Activated CD8-positive, alpha-beta T cell treated with anti-CD3 and anti-CD28 coated beads, Interleukin-2, amount 10 ng/mL, durations not matched to agents 7 days and 5 days (primary cell): ENCODE measurements around the gene ASMTL. TPM values are rescaled to one million over a fixed set of nuclear protein-coding genes. Genes with fewer than 3 reads are reported as not detected.
"Not testable (repeated sequence)": the region's sequence is repeated elsewhere in the genome, so short reads cannot be mapped to it uniquely, and the experiment has no call there.

Source experiments
- ATAC-seq: fragments of 150-1000 bp; cut with Tn5 transposase; one replicate; pipeline ENCODE4 v1.10.0; 2021; ENCODE audit warnings: moderate library complexity
- CTCF ChIA-PET: fragments of 350-600 bp; sonication (Branson Sonifier 250); formaldehyde crosslinking; loops from one replicate; lab custom pipeline; 2021; ENCODE audit warnings: antibody characterized with exemption; lab: Charles Lee
- POLR2A ChIA-PET: fragments of 350-600 bp; sonication (Branson Sonifier 250); formaldehyde crosslinking; loops from one replicate; lab custom pipeline; 2021; ENCODE audit warnings: antibody characterized with exemption; lab: Charles Lee
- DNase-seq: peaks from one replicate; pipeline ENCODE4 v3.0.0-alpha.2; 2020
- H3K27ac Mint-ChIP-seq: one replicate; pipeline ENCODE4 v1.8.0; 2021; ENCODE audit warnings: mild to moderate bottlenecking, mixed read lengths
- H3K27me3 Mint-ChIP-seq: one replicate; pipeline ENCODE4 v1.8.0; 2021; ENCODE audit warnings: low read depth, mixed read lengths
- H3K36me3 Mint-ChIP-seq: one replicate; pipeline ENCODE4 v1.8.0; 2021; ENCODE audit warnings: low read depth, mixed read lengths
- H3K4me1 Mint-ChIP-seq: one replicate; pipeline ENCODE4 v1.8.0; 2021; ENCODE audit warnings: low read depth, mixed read lengths
- H3K4me3 Mint-ChIP-seq: one replicate; pipeline ENCODE4 v1.8.0; 2021; ENCODE audit warnings: mild to moderate bottlenecking, mixed read lengths
- H3K9me3 Mint-ChIP-seq: one replicate; pipeline ENCODE4 v1.8.0; 2022; ENCODE audit warnings: mixed read lengths; ENCODE audit not compliant: insufficient read depth
- total RNA-seq, 2 experiments: library from RNA; stranded (reverse); gene quantifications; one replicate each; pipeline ENCODE4 v1.2.3, GENCODE V29; 2021

The ASMTL gene
- total RNA-seq, 2 experiments from 2014 or later, result 45.3 to 45.9 TPM

DNA sequence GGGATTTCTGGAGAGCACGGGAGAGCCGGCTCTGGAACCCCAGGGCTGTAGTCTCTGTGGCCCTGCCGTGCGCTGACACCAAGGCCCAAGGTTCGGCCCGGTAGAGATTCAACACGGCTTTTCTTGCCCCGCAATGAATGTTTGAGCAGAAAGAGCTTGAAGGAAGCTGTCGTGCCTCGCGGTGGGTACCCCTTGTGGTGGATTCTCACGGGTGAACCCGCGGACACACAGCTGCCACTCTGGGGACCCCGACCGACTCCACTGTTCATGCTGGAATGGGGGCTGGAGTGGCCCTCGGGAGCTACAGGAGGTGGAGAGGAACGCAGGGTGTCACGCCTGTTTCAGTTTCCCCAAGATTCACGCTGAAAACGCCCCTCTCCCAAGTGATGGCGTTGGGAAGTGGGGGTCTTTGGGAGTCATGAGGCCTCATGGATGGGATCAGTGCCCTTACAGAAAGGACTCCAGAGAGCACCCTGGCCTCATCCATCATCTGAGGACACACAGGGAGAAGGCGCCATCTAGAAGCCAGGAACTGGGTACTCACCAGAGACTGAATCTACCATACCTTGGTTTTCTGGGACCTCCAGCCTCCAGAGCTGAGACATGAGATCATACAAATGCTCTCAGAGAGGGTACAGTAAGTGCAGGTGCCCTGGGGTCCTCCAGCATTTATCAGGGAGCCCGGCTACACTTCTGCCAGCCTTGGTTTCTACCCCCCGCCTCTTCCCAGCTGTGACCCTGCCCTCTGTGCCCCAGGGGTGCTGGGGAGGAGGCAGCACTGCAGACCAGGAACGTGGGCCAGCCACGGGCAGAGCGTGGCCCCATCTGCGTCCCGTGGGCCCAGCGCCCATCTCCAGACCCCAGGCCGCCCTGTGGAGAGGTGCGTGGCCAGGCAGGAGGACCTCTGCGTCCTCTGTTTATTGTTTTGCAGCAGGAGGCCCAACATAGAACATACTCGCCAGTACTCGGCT is 67.2 kb downstream of the ASMTL start:
- peaks cover 76% of the 10 kb centered on the region for H3K36me3 Mint-ChIP-seq
- H3K9me3 Mint-ChIP-seq, result no peaks in the 10 kb centered on the region
- POLR2A ChIA-PET, result no interaction called here
- DNase-seq (no peak), ATAC-seq (no peak)
- H3K4me3 Mint-ChIP-seq, result no peak overlapping the region
- H3K4me1 Mint-ChIP-seq, result peaks cover 32% of the 10 kb centered on the region
- no peak overlapping the region for H3K27ac Mint-ChIP-seq
- CTCF ChIA-PET, result no interaction called here
- no peaks in the 10 kb centered on the region for H3K27me3 Mint-ChIP-seq

DNA sequence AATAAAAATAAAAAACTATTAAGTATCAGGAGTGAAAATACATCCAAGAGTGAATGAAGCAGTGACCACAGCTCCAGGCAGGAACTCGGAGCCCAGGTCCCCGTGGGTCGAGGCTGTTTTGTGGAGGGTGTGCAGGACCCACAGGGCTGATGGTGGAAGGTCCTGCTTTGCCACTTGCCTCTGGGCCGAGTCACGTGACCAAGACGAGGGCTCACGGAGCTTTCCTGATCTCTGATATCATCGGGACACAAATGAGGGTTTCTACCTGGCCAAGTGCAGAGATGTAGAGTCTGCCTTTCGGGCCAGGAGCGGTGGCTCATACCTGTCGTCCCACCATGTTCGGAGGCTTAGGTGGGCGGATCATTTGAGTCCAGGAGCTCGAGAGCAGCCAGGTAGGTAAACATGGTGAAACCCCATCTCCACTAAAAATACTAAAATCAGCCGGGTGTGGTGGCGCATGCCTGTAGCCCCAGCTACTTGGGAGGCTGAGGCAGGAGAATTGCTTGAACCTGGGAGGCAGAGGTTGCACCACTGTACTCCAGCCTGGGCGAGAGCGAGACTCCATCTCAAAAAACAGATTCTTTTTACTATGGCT is 68.0 kb downstream of the ASMTL start:
- no peak overlapping the region for H3K27ac Mint-ChIP-seq
- DNase-seq, result no peak
- no peaks in the 10 kb centered on the region for H3K27me3 Mint-ChIP-seq
- peaks cover 25% of the 10 kb centered on the region for H3K4me1 Mint-ChIP-seq
- ChIA-PET POLR2A (no interaction called here), CTCF (no interaction called here)
- H3K36me3 Mint-ChIP-seq, result peaks cover 70% of the 10 kb centered on the region
- H3K9me3 Mint-ChIP-seq, result no peaks in the 10 kb centered on the region
- H3K4me3 Mint-ChIP-seq, result no peak overlapping the region
- ATAC-seq, result no peak

DNA sequence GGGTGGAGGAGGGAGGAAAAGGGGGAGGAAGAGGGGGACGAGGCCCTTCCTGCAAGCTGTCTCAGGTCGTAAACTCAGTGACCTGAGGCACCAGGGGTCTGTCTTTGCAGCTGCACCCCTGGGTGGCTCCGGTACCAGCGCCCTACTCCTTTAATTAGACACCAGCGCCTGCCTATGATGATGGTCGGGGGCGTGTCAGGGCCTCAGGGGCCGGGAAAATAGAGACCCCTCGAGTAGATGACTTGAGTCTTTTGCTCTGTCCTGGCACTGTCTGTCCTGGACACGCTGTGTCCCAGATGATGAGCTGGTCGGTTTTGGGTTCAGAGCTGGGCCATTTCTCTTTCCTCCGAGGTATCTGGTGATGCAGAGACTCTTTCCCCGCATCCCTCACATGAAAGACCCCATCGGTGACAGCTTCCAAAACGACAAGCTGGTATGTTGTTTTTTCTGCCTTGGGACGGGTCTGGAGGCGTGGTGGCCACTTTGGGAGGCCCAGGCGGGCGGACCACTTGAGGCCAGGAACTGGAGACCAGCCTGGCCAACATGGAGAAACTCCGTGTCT is 72.0 kb downstream of the ASMTL start:
- ChIA-PET POLR2A (no interaction called here), CTCF (no interaction called here)
- H3K9me3 Mint-ChIP-seq, result no peaks in the 10 kb centered on the region
- H3K4me1 Mint-ChIP-seq, result peaks cover 3% of the 10 kb centered on the region
- no peaks in the 10 kb centered on the region for H3K27me3 Mint-ChIP-seq
- ATAC-seq, result peak; percentile 29
- H3K27ac Mint-ChIP-seq, result no peak overlapping the region
- H3K4me3 Mint-ChIP-seq, result no peak overlapping the region
- DNase-seq, result no peak
- peaks cover 34% of the 10 kb centered on the region for H3K36me3 Mint-ChIP-seq

DNA sequence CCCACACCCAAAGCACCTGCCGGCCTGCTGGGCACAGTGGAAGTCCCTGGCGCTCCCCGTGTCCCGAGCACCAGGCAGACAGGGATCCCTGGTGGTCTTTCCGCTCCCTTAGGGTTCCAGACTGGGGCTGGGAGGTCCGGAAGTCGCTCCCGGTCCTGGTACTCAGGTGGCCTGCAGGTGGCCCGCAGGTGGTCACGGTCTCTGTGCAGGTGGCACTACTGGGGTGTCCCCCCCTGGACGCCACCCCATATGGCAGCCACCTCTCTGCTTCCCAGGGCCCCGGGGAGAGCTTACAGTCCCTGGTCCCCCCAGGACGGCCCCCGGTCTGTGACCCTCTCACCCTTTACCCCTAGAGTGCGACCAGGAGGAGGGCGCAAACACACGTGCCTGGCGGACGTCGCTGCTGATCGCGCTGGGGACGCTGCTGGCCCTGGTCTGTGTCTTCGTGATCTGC is 74.4 kb downstream of the ASMTL start:
- DNase-seq, result no peak
- peaks cover 3% of the 10 kb centered on the region for H3K4me1 Mint-ChIP-seq
- no peak overlapping the region for H3K27ac Mint-ChIP-seq
- H3K27me3 Mint-ChIP-seq, result no peaks in the 10 kb centered on the region
- ChIA-PET CTCF (no interaction called here), POLR2A (no interaction called here)
- peaks cover 15% of the 10 kb centered on the region for H3K36me3 Mint-ChIP-seq
- peak; percentile 21 for ATAC-seq
- no peaks in the 10 kb centered on the region for H3K9me3 Mint-ChIP-seq
- H3K4me3 Mint-ChIP-seq, result no peak overlapping the region

DNA sequence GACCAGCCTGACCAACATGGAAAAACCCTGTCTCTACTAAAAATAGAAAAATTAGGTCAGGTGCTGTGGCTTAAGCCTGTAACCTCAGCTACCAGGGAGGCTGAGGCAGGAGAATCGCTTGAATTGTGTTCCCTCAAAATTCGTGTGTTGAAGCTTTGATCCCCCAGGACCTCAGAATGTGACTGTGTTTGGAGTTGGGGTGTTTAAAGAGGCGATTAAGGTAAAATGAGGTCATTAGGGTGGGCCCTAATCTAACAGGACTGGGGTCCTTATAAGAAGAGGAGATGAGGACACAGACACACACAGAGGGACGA is 84.4 kb downstream of the ASMTL start:
- Mint-ChIP-seq H3K9me3 (no peaks in the 10 kb centered on the region), H3K36me3 (peaks cover 10% of the 10 kb centered on the region), H3K27me3 (no peaks in the 10 kb centered on the region), H3K4me1 (no peaks in the 10 kb centered on the region), H3K27ac (no peak overlapping the region), H3K4me3 (no peak overlapping the region)
- POLR2A ChIA-PET, result no interaction called here
- CTCF ChIA-PET, result no interaction called here
- ATAC-seq (peak; percentile 49), DNase-seq (no peak)

DNA sequence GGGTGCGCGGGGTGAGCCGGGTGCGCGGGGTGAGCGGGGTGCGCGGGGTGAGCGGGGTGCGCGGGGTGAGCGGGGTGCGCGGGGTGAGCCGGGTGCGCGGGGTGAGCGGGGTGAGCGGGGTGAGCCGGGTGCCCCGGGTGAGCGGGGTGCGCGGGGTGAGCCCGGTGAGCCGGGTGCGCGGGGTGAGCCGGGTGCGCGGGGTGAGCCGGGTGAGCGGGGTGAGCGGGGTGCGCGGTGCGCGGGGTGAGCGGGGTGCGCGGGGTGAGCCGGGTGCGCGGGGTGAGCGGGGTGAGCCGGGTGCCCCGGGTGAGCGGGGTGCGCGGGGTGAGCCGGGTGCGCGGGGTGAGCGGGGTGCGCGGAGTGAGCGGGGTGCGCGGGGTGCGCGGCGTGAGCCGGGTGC is 86.3 kb downstream of the ASMTL start:
- H3K4me3 Mint-ChIP-seq, H3K9me3 Mint-ChIP-seq, CTCF ChIA-PET, H3K27me3 Mint-ChIP-seq, DNase-seq, ATAC-seq, H3K27ac Mint-ChIP-seq, POLR2A ChIA-PET, H3K4me1 Mint-ChIP-seq: not testable (repeated sequence)
- H3K36me3 Mint-ChIP-seq, result peaks cover 21% of the 10 kb centered on the region

DNA sequence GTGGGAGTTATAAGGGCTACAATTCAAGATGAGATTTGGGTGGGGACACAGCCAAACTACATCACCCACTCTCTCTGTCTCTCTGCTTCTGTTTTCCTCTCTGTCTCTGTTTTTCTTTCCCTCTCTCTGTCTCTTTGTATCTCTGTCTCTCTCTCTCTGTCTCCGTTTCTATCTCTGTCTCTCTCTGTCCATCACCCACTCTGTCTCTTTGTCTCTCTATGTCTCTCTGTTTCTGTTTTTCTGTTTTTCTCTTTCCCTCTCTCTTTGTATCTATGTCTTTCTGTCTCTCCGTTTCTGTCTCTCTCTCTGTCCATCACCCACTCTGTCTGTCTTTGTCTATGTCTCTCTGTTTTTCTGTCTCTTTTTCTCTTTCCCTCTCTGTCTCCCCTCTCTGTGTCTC is 90.8 kb downstream of the ASMTL start:
- Mint-ChIP-seq H3K27ac (peak overlapping the region; percentile 34), H3K4me3 (no peak overlapping the region), H3K4me1 (no peaks in the 10 kb centered on the region), H3K27me3 (no peaks in the 10 kb centered on the region), H3K36me3 (peaks cover 38% of the 10 kb centered on the region), H3K9me3 (no peaks in the 10 kb centered on the region)
- no peak for ATAC-seq
- DNase-seq, result no peak
- CTCF ChIA-PET, result no interaction called here
- POLR2A ChIA-PET, result no interaction called here

DNA sequence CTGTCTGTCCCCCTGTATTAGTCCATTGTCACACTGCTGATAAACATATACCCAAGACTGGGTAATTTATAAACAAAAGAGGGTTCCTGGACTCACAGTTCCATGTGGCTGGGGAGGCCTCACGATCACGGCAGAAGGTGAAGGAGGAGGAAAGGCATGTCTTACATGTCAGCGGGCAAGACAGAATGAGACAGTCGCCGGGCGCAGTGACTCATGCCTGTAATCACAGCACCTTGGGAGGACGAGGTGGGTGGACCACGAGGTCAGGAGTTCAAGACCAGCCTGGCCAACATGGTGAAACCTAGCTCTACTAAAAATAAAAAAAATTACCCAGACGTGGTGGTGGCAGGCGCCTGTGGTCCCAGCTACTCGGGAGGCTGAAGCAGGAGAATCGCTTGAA is 91.4 kb downstream of the ASMTL start:
- CTCF ChIA-PET, result no interaction called here
- ATAC-seq, result no peak
- no peak for DNase-seq

DNA sequence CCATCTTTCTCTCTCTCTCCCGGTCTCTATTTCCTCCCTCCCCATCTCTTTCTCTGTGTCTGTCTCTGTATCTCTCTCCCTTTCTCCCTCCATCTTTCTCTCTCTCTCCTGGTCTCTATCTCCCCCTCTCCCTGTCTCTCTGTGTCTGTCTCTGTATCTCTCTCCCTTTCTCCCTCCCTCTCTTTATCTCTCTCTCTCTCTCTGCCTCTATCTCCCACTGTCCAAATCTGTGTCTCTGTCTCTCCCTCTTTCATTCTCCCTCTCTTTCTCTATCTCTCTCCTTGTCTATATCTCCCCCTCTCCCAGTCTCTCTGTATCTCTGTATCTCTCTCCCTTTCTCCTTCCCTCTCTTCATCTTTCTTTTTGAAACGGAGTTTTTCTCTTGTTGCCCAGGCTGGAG is 92.5 kb downstream of the ASMTL start:
- H3K27ac Mint-ChIP-seq, result no peak overlapping the region
- CTCF ChIA-PET, result no interaction called here
- peaks cover 38% of the 10 kb centered on the region for H3K36me3 Mint-ChIP-seq

More for the DNA sequence above, 91.4 kb downstream of the ASMTL start:
- POLR2A ChIA-PET, result no interaction called here
- Mint-ChIP-seq H3K4me1 (no peaks in the 10 kb centered on the region), H3K9me3 (no peaks in the 10 kb centered on the region), H3K27ac (no peak overlapping the region), H3K27me3 (no peaks in the 10 kb centered on the region), H3K36me3 (peaks cover 38% of the 10 kb centered on the region), H3K4me3 (no peak overlapping the region)

DNA sequence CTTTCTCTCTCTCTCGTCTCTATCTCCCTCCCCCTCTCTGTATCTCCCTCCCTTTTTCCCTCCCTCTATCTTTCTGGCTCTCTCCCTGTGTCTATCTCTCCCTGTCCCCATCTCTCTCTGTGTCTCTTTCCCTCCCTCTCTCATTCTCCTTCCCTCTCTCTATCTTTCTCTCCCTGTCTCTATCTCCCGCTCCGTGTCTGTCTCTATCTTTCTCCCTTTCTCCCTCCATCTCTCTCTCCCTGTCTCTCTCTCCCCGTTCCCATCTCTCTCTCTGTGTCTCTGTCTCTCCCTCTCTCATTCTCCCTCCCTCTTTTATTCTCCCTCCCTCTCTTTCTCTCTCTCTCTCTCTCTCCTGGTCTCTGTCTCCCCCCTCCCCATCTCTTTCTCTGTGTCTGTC is 93.2 kb downstream of the ASMTL start:
- no peak for DNase-seq
- no peak for ATAC-seq
- Mint-ChIP-seq H3K27ac (peak overlapping the region; percentile 10), H3K27me3 (no peaks in the 10 kb centered on the region), H3K9me3 (no peaks in the 10 kb centered on the region), H3K4me1 (peaks cover 8% of the 10 kb centered on the region), H3K36me3 (peaks cover 35% of the 10 kb centered on the region), H3K4me3 (no peak overlapping the region)
- POLR2A ChIA-PET, result no interaction called here
- CTCF ChIA-PET, result no interaction called here

More for the DNA sequence above, 92.5 kb downstream of the ASMTL start:
- peaks cover 8% of the 10 kb centered on the region for H3K4me1 Mint-ChIP-seq
- ATAC-seq (no peak), DNase-seq (no peak)
- H3K27me3 Mint-ChIP-seq, result no peaks in the 10 kb centered on the region
- POLR2A ChIA-PET, result no interaction called here
- H3K9me3 Mint-ChIP-seq, result no peaks in the 10 kb centered on the region
- H3K4me3 Mint-ChIP-seq, result no peak overlapping the region

DNA sequence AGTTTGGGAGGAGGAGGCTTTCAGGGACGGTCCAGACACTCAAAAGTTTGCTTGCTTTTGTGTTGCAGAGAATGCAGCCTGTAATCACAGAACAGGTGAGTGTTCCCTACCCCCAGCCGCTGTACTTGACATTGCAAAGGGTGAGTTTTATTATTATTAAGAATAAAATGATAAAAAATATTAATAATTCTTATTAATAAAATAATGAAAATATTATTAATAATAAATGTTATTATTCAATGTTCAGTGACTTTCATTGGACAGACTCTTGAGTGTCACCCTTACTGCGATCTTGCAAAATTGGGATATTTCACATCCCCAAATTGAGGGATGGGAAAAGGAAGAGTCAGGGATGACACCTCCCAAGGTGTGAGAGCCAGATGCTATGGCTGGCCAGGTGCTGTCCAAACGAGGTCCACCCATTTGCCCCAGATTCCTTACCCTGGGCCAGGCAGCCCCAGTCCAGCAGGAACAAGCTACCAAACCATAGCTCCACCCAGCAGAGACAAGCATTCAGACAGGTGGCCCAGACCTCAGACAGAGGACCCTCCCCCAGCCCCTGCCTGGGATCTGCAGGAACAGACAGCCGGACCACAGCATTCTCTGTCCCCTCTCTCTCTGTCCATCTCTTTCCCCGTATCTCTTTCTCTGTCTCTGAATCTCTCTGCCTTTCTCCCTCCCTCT is 93.8 kb downstream of the ASMTL start:
- Mint-ChIP-seq H3K9me3 (no peaks in the 10 kb centered on the region), H3K27me3 (no peaks in the 10 kb centered on the region), H3K36me3 (peaks cover 37% of the 10 kb centered on the region), H3K4me3 (no peak overlapping the region), H3K27ac (no peak overlapping the region), H3K4me1 (peaks cover 11% of the 10 kb centered on the region)
- ChIA-PET CTCF (no interaction called here), POLR2A (no interaction called here)
- DNase-seq (no peak), ATAC-seq (no peak)

DNA sequence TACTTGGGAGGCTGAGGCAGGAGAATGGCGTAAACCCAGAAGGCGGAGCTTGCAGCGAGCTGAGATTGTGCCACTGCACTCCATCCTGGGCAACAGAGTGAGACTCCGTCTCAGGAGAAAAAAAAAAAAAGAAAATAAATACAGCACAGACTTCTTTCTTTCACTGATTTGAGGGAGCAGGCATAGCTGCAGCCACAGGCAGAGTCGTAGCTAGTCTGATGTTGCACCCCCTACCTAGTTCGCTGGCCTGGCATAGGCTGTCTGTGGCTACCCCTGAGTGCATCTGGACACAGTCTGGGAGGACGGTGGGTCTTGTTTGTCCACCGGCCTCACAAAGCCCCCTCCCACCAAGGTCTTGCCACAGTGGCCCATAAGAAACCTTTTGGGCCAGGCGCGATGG is 94.7 kb downstream of the ASMTL start:
- Mint-ChIP-seq H3K9me3 (no peaks in the 10 kb centered on the region), H3K27ac (no peak overlapping the region), H3K36me3 (peaks cover 36% of the 10 kb centered on the region), H3K4me3 (no peak overlapping the region), H3K4me1 (peaks cover 12% of the 10 kb centered on the region), H3K27me3 (no peaks in the 10 kb centered on the region)
- POLR2A ChIA-PET, result no interaction called here
- DNase-seq (no peak), ATAC-seq (no peak)
- CTCF ChIA-PET, result no interaction called here
